Calu3 (cell line): Measurements from ENCODE around the gene ELOVL5. TPM values are rescaled to one million over a fixed set of nuclear protein-coding genes. Genes with fewer than 3 reads are reported as not detected.

Experiments
- BruUV-seq: library from RNA; stranded (reverse); fragments of 400-500 nt; replicated peaks from 2 replicates; lab custom pipeline; 2021; lab: Mats Ljungman, UMichigan
- CTCF ChIA-PET: fragments of 300-600 bp; sonication (Branson Sonifier 250); formaldehyde crosslinking; loops from one replicate; lab custom pipeline; 2022; ENCODE audit warnings: antibody characterized with exemption; lab: Charles Lee
- DNase-seq: peaks from one replicate; pipeline ENCODE4 v3.0.0; 2022
- H3K27ac Mint-ChIP-seq: one replicate; pipeline ENCODE4 v1.8.0; 2022; ENCODE audit warnings: mixed read lengths; ENCODE audit not compliant: unreplicated experiment
- H3K27me3 Mint-ChIP-seq: one replicate; pipeline ENCODE4 v1.8.0; 2022; ENCODE audit warnings: mixed read lengths; ENCODE audit not compliant: unreplicated experiment
- H3K36me3 Mint-ChIP-seq: one replicate; pipeline ENCODE4 v1.8.0; 2022; ENCODE audit warnings: mild to moderate bottlenecking, moderate library complexity, mixed read lengths; ENCODE audit not compliant: insufficient read depth, unreplicated experiment
- H3K4me1 Mint-ChIP-seq: one replicate; pipeline ENCODE4 v1.8.0; 2022; ENCODE audit warnings: mild to moderate bottlenecking, low read depth, mixed read lengths; ENCODE audit not compliant: unreplicated experiment
- H3K4me3 Mint-ChIP-seq: one replicate; pipeline ENCODE4 v1.8.0; 2022; ENCODE audit warnings: mild to moderate bottlenecking, low read depth, moderate library complexity, mixed read lengths; ENCODE audit not compliant: unreplicated experiment
- H3K9me3 Mint-ChIP-seq: one replicate; pipeline ENCODE4 v1.8.0; 2022; ENCODE audit warnings: low read depth, mixed read lengths; ENCODE audit not compliant: unreplicated experiment
- intact Hi-C: fragments of 100-400 bp; cut with micrococcal nuclease; formaldehyde crosslinking; loops from one replicate; pipeline ENCODE4 v1.10.0; 2022; ENCODE audit not compliant: unreplicated experiment
- total RNA-seq: library from RNA; stranded (reverse); gene quantifications from 2 replicates; pipeline ENCODE4 v1.2.3, GENCODE V29; 2022
- TF ChIP-seq, protein P1 (sequence below): fragments of 200-600 bp; IDR thresholded peaks from one replicate; pipeline ENCODE4 v1.8.0; 2022; ENCODE audit warnings: antibody characterized with exemption; ENCODE audit not compliant: unreplicated experiment

ELOVL5 gene
- total RNA-seq, 1 experiment from 2014 or later = 114 TPM

DNA sequence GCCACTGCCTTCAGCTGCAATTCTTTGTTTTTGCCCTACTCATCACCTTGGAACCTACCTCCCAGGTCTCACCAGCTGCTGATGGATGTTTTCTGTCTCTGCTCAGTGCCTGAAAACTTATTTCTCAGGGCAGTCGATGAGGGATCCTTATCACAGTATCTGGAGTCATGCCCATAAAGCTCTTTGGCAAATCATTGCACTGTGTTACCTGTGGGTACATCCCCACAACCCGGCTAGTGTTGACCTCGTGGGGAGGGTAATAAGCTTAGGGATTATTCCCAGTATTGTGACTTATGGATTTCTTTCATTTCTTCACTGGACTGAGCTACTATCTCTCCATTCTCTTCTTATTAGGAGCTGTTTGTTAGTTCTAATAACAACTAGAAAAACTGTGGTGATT lies 91.7 kb downstream of the ELOVL5 start:
- H3K27me3 Mint-ChIP-seq = no peaks in the 10 kb centered on the region
- no peak overlapping the region for H3K27ac Mint-ChIP-seq
- no peak overlapping the region for H3K4me3 Mint-ChIP-seq
- H3K36me3 Mint-ChIP-seq = peaks cover 10% of the 10 kb centered on the region
- intact Hi-C loops = no loop called here
- CTCF ChIA-PET = no interaction called here
- H3K4me1 Mint-ChIP-seq = no peaks in the 10 kb centered on the region
- TF ChIP-seq, protein P1, sequence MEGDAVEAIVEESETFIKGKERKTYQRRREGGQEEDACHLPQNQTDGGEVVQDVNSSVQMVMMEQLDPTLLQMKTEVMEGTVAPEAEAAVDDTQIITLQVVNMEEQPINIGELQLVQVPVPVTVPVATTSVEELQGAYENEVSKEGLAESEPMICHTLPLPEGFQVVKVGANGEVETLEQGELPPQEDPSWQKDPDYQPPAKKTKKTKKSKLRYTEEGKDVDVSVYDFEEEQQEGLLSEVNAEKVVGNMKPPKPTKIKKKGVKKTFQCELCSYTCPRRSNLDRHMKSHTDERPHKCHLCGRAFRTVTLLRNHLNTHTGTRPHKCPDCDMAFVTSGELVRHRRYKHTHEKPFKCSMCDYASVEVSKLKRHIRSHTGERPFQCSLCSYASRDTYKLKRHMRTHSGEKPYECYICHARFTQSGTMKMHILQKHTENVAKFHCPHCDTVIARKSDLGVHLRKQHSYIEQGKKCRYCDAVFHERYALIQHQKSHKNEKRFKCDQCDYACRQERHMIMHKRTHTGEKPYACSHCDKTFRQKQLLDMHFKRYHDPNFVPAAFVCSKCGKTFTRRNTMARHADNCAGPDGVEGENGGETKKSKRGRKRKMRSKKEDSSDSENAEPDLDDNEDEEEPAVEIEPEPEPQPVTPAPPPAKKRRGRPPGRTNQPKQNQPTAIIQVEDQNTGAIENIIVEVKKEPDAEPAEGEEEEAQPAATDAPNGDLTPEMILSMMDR = no peak
- no TSS peak for BruUV-seq
- no peak for DNase-seq
- no peaks in the 10 kb centered on the region for H3K9me3 Mint-ChIP-seq

DNA sequence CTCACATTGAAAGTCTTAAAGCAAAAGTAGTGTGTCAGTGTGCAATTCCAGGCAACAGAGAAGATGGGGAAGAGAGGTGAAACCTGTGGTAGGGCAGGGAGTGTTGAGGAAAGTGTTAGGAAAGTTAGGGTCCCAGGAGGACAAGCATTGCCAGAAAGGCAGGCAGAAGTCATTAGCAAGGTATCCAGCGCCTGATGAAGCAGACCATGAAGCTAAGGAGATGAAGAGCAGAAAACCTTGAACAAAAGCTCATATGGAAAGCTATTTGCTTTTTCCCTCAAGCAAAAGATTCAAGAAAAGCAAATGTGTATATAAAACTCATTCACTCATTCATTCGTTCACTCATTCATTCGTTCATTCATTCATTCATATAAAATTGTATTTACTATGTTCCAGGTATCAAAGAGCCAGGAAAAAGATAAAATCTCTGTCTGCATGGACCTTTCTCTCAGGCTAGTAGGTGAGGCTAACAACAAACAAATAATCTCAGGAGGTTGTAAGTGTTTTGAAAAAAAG lies 96.5 kb downstream of the ELOVL5 start:
- intact Hi-C loops = no loop called here
- TF ChIP-seq, protein P1 = no peak
- Mint-ChIP-seq H3K4me3 (no peak overlapping the region), H3K9me3 (no peaks in the 10 kb centered on the region), H3K36me3 (peaks cover 6% of the 10 kb centered on the region), H3K27ac (no peak overlapping the region), H3K27me3 (no peaks in the 10 kb centered on the region), H3K4me1 (no peaks in the 10 kb centered on the region)
- CTCF ChIA-PET = no interaction called here
- no TSS peak for BruUV-seq
- DNase-seq = no peak

DNA sequence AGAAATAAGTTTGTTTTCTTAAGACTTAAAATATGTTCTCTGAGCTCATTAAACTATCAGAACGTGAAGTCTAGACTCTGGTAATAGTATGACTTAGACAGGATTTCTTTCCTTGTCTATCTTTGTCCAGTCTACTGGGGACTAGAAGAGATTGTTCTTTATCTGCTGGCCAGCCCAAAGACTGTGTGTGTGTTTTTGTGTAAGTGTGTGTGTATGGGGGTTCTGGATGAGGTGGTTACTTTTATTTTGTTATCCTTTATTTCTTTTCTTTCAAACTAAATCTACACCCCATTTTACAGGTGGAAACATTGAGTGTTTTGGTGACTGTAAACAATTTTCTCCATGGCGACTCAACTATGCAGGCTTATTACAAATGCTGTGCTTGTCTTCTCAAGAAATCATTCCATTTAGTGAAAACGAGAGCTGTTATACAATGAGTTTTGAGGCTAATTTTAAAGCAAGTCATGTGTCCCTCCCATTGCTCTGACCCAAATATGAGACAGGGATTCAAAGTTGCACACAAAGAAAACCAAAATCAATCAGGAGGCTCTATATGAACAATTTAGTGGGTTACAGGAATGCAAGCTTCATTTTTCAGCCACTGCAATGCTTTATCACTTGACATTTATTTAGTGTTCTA lies 97.6 kb downstream of the ELOVL5 start:
- CTCF ChIA-PET = no interaction called here
- DNase-seq = no peak
- H3K27me3 Mint-ChIP-seq = no peaks in the 10 kb centered on the region
- H3K9me3 Mint-ChIP-seq = no peaks in the 10 kb centered on the region
- TF ChIP-seq, protein P1 = no peak
- peak overlapping the region; percentile 45 for H3K27ac Mint-ChIP-seq
- no peaks in the 10 kb centered on the region for H3K4me1 Mint-ChIP-seq
- intact Hi-C loops = no loop called here
- H3K4me3 Mint-ChIP-seq = no peak overlapping the region
- no TSS peak for BruUV-seq
- no peaks in the 10 kb centered on the region for H3K36me3 Mint-ChIP-seq

DNA sequence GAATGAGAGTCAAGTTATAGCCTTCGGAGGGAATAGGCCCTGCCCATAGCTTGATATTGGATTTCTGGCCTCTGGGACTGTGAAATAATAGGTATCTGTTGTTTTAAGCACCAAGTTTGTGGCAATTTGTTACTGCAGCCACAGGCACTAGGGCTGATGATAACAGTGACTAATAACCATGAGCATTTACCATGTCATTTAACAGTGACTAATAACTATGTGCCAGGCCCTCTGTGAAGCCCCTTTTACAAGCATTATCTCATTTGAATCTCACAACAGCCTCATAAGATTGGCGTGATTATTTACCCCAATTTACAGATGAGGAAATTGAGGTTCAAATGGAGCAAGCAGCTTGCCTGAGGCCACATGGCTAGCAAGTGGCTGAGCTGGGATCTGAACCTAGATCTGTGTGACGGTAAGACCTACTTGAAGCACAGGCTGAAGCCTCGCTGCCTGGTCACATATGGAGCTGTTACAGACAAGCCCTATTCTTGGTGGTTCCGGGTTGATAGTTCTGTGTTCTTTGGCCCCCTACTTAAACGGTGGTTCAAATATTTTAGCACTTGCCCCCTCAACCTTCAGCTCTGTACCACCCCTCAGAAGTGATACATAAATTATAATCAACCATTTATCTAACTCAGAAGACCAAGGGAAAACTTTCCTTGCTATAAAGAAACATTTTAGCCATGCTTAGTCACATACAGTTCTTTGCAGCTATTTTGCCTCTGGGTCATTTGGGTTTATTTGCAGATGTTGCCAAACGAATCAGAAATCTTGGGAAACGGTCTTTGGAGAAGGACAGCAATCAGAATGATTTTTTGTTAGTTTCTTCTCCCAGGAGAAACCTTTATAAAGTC lies 98.3 kb downstream of the ELOVL5 start:
- no peak overlapping the region for H3K4me3 Mint-ChIP-seq
- intact Hi-C loops = no loop called here
- TF ChIP-seq, protein P1 = no peak
- H3K27ac Mint-ChIP-seq = peak overlapping the region; percentile 45
- DNase-seq = no peak
- H3K4me1 Mint-ChIP-seq = no peaks in the 10 kb centered on the region
- no peaks in the 10 kb centered on the region for H3K27me3 Mint-ChIP-seq
- no TSS peak for BruUV-seq
- no peaks in the 10 kb centered on the region for H3K36me3 Mint-ChIP-seq
- H3K9me3 Mint-ChIP-seq = no peaks in the 10 kb centered on the region
- CTCF ChIA-PET = no interaction called here
